Suprapubic skin (tissue), 4 donors: ENCODE results near the gene SCAMP4. TPM values are rescaled to one million over a fixed set of nuclear protein-coding genes. Genes with fewer than 3 reads are reported as not detected.
"Not testable (repeated sequence)": the region's sequence is repeated elsewhere in the genome, so short reads cannot be mapped to it uniquely, and the experiment has no call there.

ENCODE experiments used
- DNase-seq, 2 donors: peaks; one replicate each; pipeline ENCODE4 v3.0.0-alpha.2; 2019; ENCODE audit warnings: low spot score in 2 of 2
- H3K27ac ChIP-seq: fragments of 200-600 bp; sonication (generic); one replicate; pipeline ENCODE4 v1.5.1; 2019
- H3K27me3 ChIP-seq: fragments of 200-600 bp; sonication (generic); one replicate; pipeline ENCODE4 v1.5.1; 2019
- H3K36me3 ChIP-seq: fragments of 200-600 bp; sonication (generic); one replicate; pipeline ENCODE4 v1.5.1; 2019
- H3K4me1 ChIP-seq: fragments of 200-600 bp; sonication (generic); one replicate; pipeline ENCODE4 v1.5.1; 2019
- H3K4me3 ChIP-seq: fragments of 200-600 bp; sonication (generic); one replicate; pipeline ENCODE4 v1.5.1; 2019; ENCODE audit warnings: mild to moderate bottlenecking
- H3K9me3 ChIP-seq: fragments of 200-600 bp; sonication (generic); one replicate; pipeline ENCODE4 v1.5.1; 2019
- EP300 ChIP-seq: sonication (generic); formaldehyde crosslinking; IDR thresholded peaks from one replicate; pipeline ENCODE4 v1.6.1; 2017; ENCODE audit warnings: antibody characterized with exemption
- POLR2A ChIP-seq, 2 donors: fragments of 450-650 bp; IDR thresholded peaks; one replicate each; pipeline ENCODE4 v1.6.1; 2017; ENCODE audit warnings: antibody characterized with exemption in 2 of 2, mild to moderate bottlenecking in 2 of 2, moderate library complexity in 2 of 2
- POLR2AphosphoS5 ChIP-seq, 3 donors: sonication (generic); formaldehyde crosslinking; IDR thresholded peaks; one replicate each; pipeline ENCODE4 v1.6.1; 2017; ENCODE audit warnings: antibody characterized with exemption in 3 of 3
- whole genome bisulfite sequencing: methylation state at CpG from one replicate; pipeline ENCODE4 v1.1.5; 2018; 5-methylcytosine and 5-hydroxymethylcytosine counted together
- total RNA-seq, 4 donors: library from RNA; depleted of rRNA; stranded (reverse); fragments of >200 nt; gene quantifications; one replicate each; pipeline ENCODE4 v1.1.0, GENCODE V29; 2016
- TF ChIP-seq, protein P1 (sequence below), 2 donors: fragments of 200-600 bp in 1 of 2; fragments of 450-650 bp in 1 of 2; sonication (generic) in 1 of 2; IDR thresholded peaks; one replicate each; pipeline ENCODE4 v1.5.1; 2016 to 2019; ENCODE audit warnings: antibody characterized with exemption in 2 of 2, mild to moderate bottlenecking in 1 of 2, moderate library complexity in 1 of 2

SCAMP4 gene
- total RNA-seq, 4 donors from 2014 or later, result 68.1 to 119 (median 103) TPM

DNA sequence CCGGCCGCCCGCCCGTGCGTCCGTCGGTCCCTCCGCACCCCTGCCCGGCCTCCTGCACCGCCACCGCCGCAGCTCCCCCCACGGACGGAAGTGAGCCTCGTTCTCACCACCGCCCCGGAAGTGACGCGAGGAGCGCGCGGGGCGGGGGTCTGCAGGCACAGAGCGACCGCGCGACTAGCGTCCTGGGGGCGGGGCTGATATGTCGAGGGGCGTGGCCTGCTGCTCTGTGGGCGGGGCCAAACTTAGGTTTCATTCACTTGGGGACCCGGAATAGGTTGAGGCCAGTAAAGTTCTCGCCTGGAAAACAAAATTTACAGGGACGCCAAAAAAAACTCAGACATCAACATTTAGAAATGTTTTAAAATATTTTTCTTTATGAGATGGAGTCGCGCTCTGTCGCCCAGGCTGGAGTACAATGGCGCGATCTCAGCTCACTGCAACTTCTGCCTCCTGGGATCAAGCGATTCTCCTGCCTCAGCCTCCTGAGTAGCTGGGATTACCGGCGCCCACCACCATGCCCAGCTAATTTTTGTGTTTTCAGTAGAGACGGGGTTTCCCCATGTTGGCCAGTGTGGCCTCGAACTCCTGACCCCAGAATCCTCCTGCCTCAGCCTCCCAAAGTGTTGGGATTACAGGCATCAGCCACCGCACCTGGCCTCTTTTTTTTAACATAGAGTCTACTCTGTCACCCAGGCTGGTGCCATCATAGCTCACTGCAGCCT is 19.6 kb upstream of the SCAMP4 start, which contains the start of gene ABHD17A:
Gene ABHD17A (minus strand): TSS at position 99 of the 722 bp plus-strand sequence. CDS start 3,930 bp downstream, outside the sequence.
- not testable (repeated sequence) for H3K9me3 ChIP-seq, H3K27me3 ChIP-seq, H3K36me3 ChIP-seq
- peak in 1 of 2 donors; percentile 56 for TF ChIP-seq POLR2A (IDR thresholded peaks at IDR 0.05)
- TF ChIP-seq POLR2AphosphoS5 (IDR thresholded peaks at IDR 0.05), result peak in 1 of 3 donors; percentile 37
- H3K4me3 ChIP-seq, result peak within 1 kb of the TSS; percentile 98
- peak within 1 kb of the TSS; percentile 89 for H3K27ac ChIP-seq
- peak; percentile 96 to 97 for DNase-seq
- H3K4me1 ChIP-seq, result peaks cover 42% of the 10 kb centered on the region
- 27% methylated on average over 35 of the region's 46 CpGs for WGBS

DNA sequence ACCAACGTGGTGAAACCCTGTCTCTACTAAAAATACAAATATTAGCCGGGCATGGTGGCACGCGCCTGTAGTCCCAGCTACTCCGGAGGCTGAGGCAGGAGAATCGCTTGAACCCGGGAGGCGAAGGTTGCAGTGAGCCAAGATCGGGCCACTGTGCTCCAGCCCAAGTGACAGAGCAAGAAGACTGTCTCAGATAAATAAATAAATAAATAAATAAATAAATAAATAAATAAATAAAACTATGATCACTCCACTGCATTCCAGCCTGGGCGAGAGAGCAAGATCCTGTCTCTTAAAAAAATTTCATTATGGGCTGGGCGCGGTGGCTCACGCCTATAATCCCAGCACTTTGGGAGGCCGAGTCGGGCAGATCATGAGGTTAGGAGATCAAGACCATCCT is 18.8 kb upstream of the SCAMP4 start:
- H3K4me3 ChIP-seq, H3K9me3 ChIP-seq, DNase-seq, H3K36me3 ChIP-seq, H3K27me3 ChIP-seq, H3K27ac ChIP-seq: not testable (repeated sequence)
- peaks cover 34% of the 10 kb centered on the region for H3K4me1 ChIP-seq
- WGBS, result 92% methylated on average over 15 of the region's 15 CpGs

GRCh38 chr19:1888385-1888784 is 16.8 kb upstream of the SCAMP4 start:
- WGBS, result 95% methylated on average over 5 of the region's 5 CpGs
- H3K9me3 ChIP-seq, result no peaks in the 10 kb centered on the region
- H3K27ac ChIP-seq, result no peak overlapping the region
- H3K27me3 ChIP-seq, result no peaks in the 10 kb centered on the region
- no peaks in the 10 kb centered on the region for H3K36me3 ChIP-seq
- no peak overlapping the region for H3K4me3 ChIP-seq
- DNase-seq, result no peak
- TF ChIP-seq POLR2AphosphoS5 (IDR thresholded peaks at IDR 0.05) (no peak), POLR2A (IDR thresholded peaks at IDR 0.05) (no peak), EP300 (no peak)
- TF ChIP-seq, protein P1, sequence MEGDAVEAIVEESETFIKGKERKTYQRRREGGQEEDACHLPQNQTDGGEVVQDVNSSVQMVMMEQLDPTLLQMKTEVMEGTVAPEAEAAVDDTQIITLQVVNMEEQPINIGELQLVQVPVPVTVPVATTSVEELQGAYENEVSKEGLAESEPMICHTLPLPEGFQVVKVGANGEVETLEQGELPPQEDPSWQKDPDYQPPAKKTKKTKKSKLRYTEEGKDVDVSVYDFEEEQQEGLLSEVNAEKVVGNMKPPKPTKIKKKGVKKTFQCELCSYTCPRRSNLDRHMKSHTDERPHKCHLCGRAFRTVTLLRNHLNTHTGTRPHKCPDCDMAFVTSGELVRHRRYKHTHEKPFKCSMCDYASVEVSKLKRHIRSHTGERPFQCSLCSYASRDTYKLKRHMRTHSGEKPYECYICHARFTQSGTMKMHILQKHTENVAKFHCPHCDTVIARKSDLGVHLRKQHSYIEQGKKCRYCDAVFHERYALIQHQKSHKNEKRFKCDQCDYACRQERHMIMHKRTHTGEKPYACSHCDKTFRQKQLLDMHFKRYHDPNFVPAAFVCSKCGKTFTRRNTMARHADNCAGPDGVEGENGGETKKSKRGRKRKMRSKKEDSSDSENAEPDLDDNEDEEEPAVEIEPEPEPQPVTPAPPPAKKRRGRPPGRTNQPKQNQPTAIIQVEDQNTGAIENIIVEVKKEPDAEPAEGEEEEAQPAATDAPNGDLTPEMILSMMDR (IDR thresholded peaks at IDR 0.05), result no peak
- H3K4me1 ChIP-seq, result peaks cover 14% of the 10 kb centered on the region

GRCh38 chr19:1889907-1890306 is 15.3 kb upstream of the SCAMP4 start:
- 100% methylated on average over 1 of the region's 1 CpG for WGBS
- TF ChIP-seq, protein P1 (IDR thresholded peaks at IDR 0.05), result no peak
- TF ChIP-seq POLR2A (IDR thresholded peaks at IDR 0.05) (no peak), EP300 (no peak), POLR2AphosphoS5 (IDR thresholded peaks at IDR 0.05) (no peak)
- H3K27ac ChIP-seq, result no peak overlapping the region

GRCh38 chr19:1893791-1894190 is 11.4 kb upstream of the SCAMP4 start:
- no peak for DNase-seq
- no peaks in the 10 kb centered on the region for H3K9me3 ChIP-seq
- H3K27ac ChIP-seq, result no peak overlapping the region
- TF ChIP-seq POLR2A (IDR thresholded peaks at IDR 0.05), result no peak
- TF ChIP-seq, protein P1 (IDR thresholded peaks at IDR 0.05), result no peak
- TF ChIP-seq EP300, result no peak
- no peak for TF ChIP-seq POLR2AphosphoS5 (IDR thresholded peaks at IDR 0.05)
- WGBS, result 89% methylated on average over 17 of the region's 17 CpGs
- no peak overlapping the region for H3K4me3 ChIP-seq
- H3K36me3 ChIP-seq, result no peaks in the 10 kb centered on the region
- H3K4me1 ChIP-seq, result peaks cover 23% of the 10 kb centered on the region
- H3K27me3 ChIP-seq, result no peaks in the 10 kb centered on the region

More at GRCh38 chr19:1889907-1890306, 15.3 kb upstream of the SCAMP4 start:
- Histone ChIP-seq H3K9me3 (no peaks in the 10 kb centered on the region), H3K27me3 (no peaks in the 10 kb centered on the region), H3K4me1 (no peaks in the 10 kb centered on the region), H3K4me3 (no peak overlapping the region), H3K36me3 (no peaks in the 10 kb centered on the region)
- no peak for DNase-seq

DNA sequence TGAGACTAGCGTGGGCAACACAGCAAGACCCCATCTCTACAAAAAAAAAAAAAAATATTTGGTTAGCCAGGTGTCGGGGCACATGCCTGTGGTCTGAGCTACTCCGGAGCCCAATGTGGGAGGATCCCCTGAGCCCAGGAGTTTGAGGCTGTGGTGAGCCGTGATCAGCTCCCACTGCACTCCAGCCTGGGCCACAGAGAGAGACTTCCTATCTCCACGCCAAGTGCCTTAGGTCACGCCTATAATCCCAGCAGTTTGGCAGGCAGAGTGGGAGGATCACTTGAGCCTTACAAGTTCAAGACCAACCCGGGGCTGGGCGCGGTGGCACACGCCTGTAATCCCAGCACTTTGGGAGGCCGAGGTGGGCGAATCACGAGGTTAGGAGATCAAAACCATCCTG is 8.7 kb upstream of the SCAMP4 start:
- WGBS, result 68% methylated on average over 13 of the region's 13 CpGs
- Histone ChIP-seq H3K27me3 (no peaks in the 10 kb centered on the region), H3K27ac (no peak overlapping the region), H3K4me1 (peaks cover 27% of the 10 kb centered on the region), H3K9me3 (no peaks in the 10 kb centered on the region), H3K4me3 (no peak overlapping the region), H3K36me3 (no peaks in the 10 kb centered on the region)
- TF ChIP-seq POLR2AphosphoS5 (IDR thresholded peaks at IDR 0.05) (no peak), POLR2A (IDR thresholded peaks at IDR 0.05) (no peak), EP300 (no peak)
- TF ChIP-seq, protein P1 (IDR thresholded peaks at IDR 0.05), result no peak
- no peak for DNase-seq
